ENCODE data around the gene KCNQ1.
"Not testable (repeated sequence)": the region's sequence is repeated elsewhere in the genome, so short reads cannot be mapped to it uniquely, and the experiment has no call there.

KCNQ1 gene

DNA sequence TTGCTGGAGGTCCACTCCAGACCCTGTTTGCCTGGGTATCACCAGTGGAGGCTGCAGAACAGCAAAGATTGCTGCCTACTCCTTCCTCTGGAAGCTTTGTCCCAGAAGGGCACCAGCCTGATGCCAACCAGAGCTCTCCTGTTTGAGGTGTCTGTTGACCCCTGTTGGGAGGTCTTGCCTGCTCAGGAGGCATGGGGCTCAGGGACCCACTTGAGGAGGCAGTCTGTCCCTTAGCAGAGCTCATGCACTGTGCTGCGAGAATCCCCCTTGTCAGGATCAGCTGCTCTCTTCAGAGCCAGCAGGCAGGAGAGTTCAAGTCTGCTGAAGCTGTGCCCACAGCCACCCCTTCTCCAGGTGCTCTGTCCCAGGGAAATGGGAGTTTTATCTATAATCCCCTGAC is 53.1 kb downstream of the KCNQ1 start:
- Histone ChIP-seq H3K27me3 (ENCODE audit: control insufficient read depth in 1 of 2, insufficient read depth in 1 of 2, low read length in 2 of 2) (peaks cover 0 to 13% of the 10 kb centered on the region in 2 experiments), H3K9me3 (ENCODE audit: control insufficient read depth, low read length) (peaks cover 20% of the 10 kb centered on the region)
- H3K4me2 ChIP-seq (ENCODE audit: low read length, poor library complexity, severe bottlenecking); H3K18ac ChIP-seq (ENCODE audit: low read depth in 1 of 2, low read length in 2 of 2); H2AK5ac ChIP-seq (ENCODE audit: low read length, severe bottlenecking); H2BK12ac ChIP-seq (ENCODE audit: low read length in 2 of 2); H3K14ac ChIP-seq (ENCODE audit: low read length in 2 of 2); H2BK120ac ChIP-seq (ENCODE audit: low read depth, low read length); H3K23ac ChIP-seq (ENCODE audit: low read length in 2 of 2); H4K91ac ChIP-seq (ENCODE audit: low read length); H3K4ac ChIP-seq (ENCODE audit: low read depth in 1 of 2, low read length in 2 of 2); H3K79me1 ChIP-seq (replicated peaks; ENCODE audit: low read length, poor library complexity, severe bottlenecking); H3K4me3 ChIP-seq (ENCODE audit: insufficient read depth in 1 of 2, low read depth in 1 of 2, low read length in 2 of 2); DNase-seq; H3K9ac ChIP-seq (ENCODE audit: low read length); H3K36me3 ChIP-seq (ENCODE audit: control insufficient read depth in 1 of 2, insufficient read depth in 2 of 2, low read depth in 1 of 2, low read length in 2 of 2); H2BK15ac ChIP-seq (ENCODE audit: low read depth, poor library complexity, severe bottlenecking); H4K8ac ChIP-seq (ENCODE audit: low read length); H3K4me1 ChIP-seq (ENCODE audit: control insufficient read depth, insufficient read depth, low read depth, low read length); H2BK5ac ChIP-seq (ENCODE audit: low read depth, low read length, poor library complexity, severe bottlenecking); H2AFZ ChIP-seq (ENCODE audit: low read depth, low read length); H3K27ac ChIP-seq (ENCODE audit: low read length, poor library complexity, severe bottlenecking): not testable (repeated sequence)
- 62% methylated on average over 1 of the region's 1 CpG for WGBS

DNA sequence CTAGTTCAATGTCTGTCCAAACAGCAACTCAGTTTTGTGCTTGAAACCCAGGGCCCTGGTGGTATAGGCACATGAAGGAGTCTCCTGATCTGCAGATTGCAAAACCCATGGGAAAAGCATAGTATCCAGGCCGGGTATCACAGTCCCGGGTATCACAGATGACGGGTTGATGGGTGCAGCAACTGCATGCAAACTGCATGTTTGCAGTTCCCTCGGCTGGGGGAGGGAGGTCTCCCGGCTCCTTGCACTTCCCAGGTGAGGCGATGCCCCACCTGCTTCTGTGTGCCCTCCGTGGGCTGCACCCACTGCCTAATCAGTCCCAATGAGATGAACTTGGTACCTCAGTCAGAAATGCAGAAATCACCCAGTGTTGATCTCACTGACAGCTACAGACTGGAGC is 53.9 kb downstream of the KCNQ1 start:
- Histone ChIP-seq H2BK120ac (ENCODE audit: low read depth, low read length) (no peak overlapping the region), H2BK15ac (ENCODE audit: low read depth, poor library complexity, severe bottlenecking) (no peak overlapping the region), H3K79me1 (replicated peaks; ENCODE audit: low read length, poor library complexity, severe bottlenecking) (no peaks in the 10 kb centered on the region), H3K18ac (ENCODE audit: low read depth in 1 of 2, low read length in 2 of 2) (no peak overlapping the region), H3K4ac (ENCODE audit: low read depth in 1 of 2, low read length in 2 of 2) (no peak overlapping the region), H4K8ac (ENCODE audit: low read length) (no peak overlapping the region), H2BK5ac (ENCODE audit: low read depth, low read length, poor library complexity, severe bottlenecking) (no peak overlapping the region), H2BK12ac (ENCODE audit: low read length in 2 of 2) (no peak overlapping the region), H3K14ac (ENCODE audit: low read length in 2 of 2) (no peak overlapping the region), H3K9ac (ENCODE audit: low read length) (no peak overlapping the region), H2AK5ac (ENCODE audit: low read length, severe bottlenecking) (no peak overlapping the region), H3K23ac (ENCODE audit: low read length in 2 of 2) (no peak overlapping the region), H3K4me3 (ENCODE audit: insufficient read depth in 1 of 2, low read depth in 1 of 2, low read length in 2 of 2) (no peak overlapping the region), H3K4me2 (ENCODE audit: low read length, poor library complexity, severe bottlenecking) (no peak overlapping the region), H3K9me3 (ENCODE audit: control insufficient read depth, low read length) (peaks cover 23% of the 10 kb centered on the region), H3K4me1 (ENCODE audit: control insufficient read depth, insufficient read depth, low read depth, low read length) (no peaks in the 10 kb centered on the region), H3K36me3 (ENCODE audit: control insufficient read depth in 1 of 2, insufficient read depth in 2 of 2, low read depth in 1 of 2, low read length in 2 of 2) (no peaks in the 10 kb centered on the region), H3K27ac (ENCODE audit: low read length, poor library complexity, severe bottlenecking) (no peak overlapping the region), H3K27me3 (ENCODE audit: control insufficient read depth in 1 of 2, insufficient read depth in 1 of 2, low read length in 2 of 2) (peaks cover under 1 to 13% of the 10 kb centered on the region in 2 experiments), H2AFZ (ENCODE audit: low read depth, low read length) (no peak overlapping the region), H4K91ac (ENCODE audit: low read length) (no peak overlapping the region)
- no peak for DNase-seq
- WGBS = 81% methylated on average over 7 of the region's 7 CpGs

DNA sequence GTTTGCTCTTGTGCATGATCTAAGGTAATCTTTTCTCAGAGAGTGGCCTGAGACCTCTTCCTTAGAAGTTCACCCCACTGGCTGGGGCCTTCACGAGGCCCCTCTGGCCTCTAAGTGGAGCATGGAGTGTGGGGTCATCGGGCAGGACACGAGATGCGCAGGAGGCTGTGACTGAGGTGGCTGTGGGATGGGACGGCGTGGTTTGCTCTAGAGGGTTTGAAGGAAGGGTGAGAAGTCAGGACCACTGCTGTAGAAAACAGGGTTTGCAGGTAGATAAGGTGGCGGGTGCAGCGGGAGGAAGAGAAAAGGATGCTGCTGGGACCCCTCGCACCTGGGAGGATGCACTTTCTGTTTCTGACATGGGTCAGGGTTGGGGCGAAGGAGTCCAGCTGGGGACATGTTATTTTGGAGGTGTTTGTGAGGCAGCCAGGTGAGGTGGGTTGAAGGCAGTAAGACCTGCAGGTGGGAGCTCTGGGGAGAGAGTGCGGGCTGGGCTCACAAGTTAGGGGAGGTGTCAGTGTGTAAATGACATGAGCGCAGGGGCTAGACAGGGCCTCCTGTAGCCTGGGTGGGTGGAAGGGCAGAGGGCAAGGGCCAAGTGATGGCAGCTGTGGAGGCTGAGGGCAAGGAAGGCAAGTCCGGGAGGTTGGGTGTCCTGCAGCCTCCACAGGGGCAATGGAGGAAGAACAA is 62.5 kb downstream of the KCNQ1 start:
- Histone ChIP-seq H3K27me3 (ENCODE audit: control insufficient read depth in 1 of 2, insufficient read depth in 1 of 2, low read length in 2 of 2) (peaks cover 44 to 47% of the 10 kb centered on the region in 2 experiments), H3K14ac (ENCODE audit: low read length in 2 of 2) (no peak overlapping the region), H2BK12ac (ENCODE audit: low read length in 2 of 2) (no peak overlapping the region), H3K79me1 (replicated peaks; ENCODE audit: low read length, poor library complexity, severe bottlenecking) (no peaks in the 10 kb centered on the region), H2BK5ac (ENCODE audit: low read depth, low read length, poor library complexity, severe bottlenecking) (no peak overlapping the region), H2AK5ac (ENCODE audit: low read length, severe bottlenecking) (no peak overlapping the region), H4K91ac (ENCODE audit: low read length) (no peak overlapping the region), H3K4me1 (ENCODE audit: control insufficient read depth, insufficient read depth, low read depth, low read length) (no peaks in the 10 kb centered on the region), H3K23ac (ENCODE audit: low read length in 2 of 2) (no peak overlapping the region), H3K36me3 (ENCODE audit: control insufficient read depth in 1 of 2, insufficient read depth in 2 of 2, low read depth in 1 of 2, low read length in 2 of 2) (no peaks in the 10 kb centered on the region), H3K9ac (ENCODE audit: low read length) (no peak overlapping the region), H2BK120ac (ENCODE audit: low read depth, low read length) (no peak overlapping the region), H3K27ac (ENCODE audit: low read length, poor library complexity, severe bottlenecking) (no peak overlapping the region), H3K4me3 (ENCODE audit: insufficient read depth in 1 of 2, low read depth in 1 of 2, low read length in 2 of 2) (no peak overlapping the region), H2AFZ (ENCODE audit: low read depth, low read length) (no peak overlapping the region), H3K4ac (ENCODE audit: low read depth in 1 of 2, low read length in 2 of 2) (no peak overlapping the region), H4K8ac (ENCODE audit: low read length) (no peak overlapping the region), H3K9me3 (ENCODE audit: control insufficient read depth, low read length) (peaks cover 8% of the 10 kb centered on the region), H3K4me2 (ENCODE audit: low read length, poor library complexity, severe bottlenecking) (no peak overlapping the region), H2BK15ac (ENCODE audit: low read depth, poor library complexity, severe bottlenecking) (no peak overlapping the region), H3K18ac (ENCODE audit: low read depth in 1 of 2, low read length in 2 of 2) (no peak overlapping the region)
- no peak for DNase-seq
- 89% methylated on average over 12 of the region's 13 CpGs for WGBS

DNA sequence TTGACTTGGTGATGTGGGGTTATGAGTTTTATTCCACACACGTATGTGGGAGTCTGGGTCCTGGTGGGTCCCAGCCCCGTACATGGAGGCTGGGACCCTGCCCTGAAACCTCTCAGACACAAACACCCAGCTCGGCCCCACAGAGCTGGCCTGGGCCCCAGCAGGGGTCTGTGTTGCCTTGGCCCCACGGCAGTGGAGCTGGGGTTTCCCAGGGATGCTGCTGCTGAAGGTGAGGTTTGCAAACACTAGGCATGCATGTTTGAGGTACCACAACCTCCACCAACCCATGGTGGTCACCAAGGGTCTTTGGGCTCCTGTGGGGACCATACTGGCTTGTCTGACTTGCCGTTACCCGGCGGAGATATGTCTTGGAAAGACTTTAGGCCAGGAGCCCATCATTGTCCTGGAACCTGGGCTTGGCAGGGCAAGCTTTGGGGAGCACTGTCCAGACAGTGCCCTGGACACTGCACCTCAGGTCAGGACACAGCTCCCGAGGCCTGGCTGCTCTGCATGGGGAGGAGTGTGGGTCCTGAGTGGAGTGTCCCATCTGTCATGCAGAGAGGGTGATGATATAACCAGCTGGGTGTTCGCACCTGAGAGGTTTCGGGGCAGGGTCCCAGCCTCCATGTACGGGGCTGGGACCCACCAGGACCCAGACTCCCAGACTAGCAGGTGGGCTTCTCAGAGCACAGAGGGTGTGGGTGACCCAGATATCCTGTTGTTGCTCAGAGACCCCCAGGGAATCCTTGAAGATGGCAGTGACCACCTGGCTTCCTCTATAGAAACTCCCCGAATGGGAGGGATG is 63.3 kb downstream of the KCNQ1 start:
- H2BK12ac ChIP-seq (ENCODE audit: low read length in 2 of 2) = no peak overlapping the region
- H3K4me3 ChIP-seq (ENCODE audit: insufficient read depth in 1 of 2, low read depth in 1 of 2, low read length in 2 of 2) = no peak overlapping the region
- no peak overlapping the region for H3K4ac ChIP-seq (ENCODE audit: low read depth in 1 of 2, low read length in 2 of 2)
- WGBS = 73% methylated on average over 12 of the region's 12 CpGs
- no peak overlapping the region for H2BK120ac ChIP-seq (ENCODE audit: low read depth, low read length)
- no peak overlapping the region for H4K8ac ChIP-seq (ENCODE audit: low read length)
- no peak overlapping the region for H3K14ac ChIP-seq (ENCODE audit: low read length in 2 of 2)
- H3K23ac ChIP-seq (ENCODE audit: low read length in 2 of 2) = no peak overlapping the region
- no peak overlapping the region for H2AFZ ChIP-seq (ENCODE audit: low read depth, low read length)
- H3K27ac ChIP-seq (ENCODE audit: low read length, poor library complexity, severe bottlenecking) = no peak overlapping the region
- H2AK5ac ChIP-seq (ENCODE audit: low read length, severe bottlenecking) = no peak overlapping the region
- H4K91ac ChIP-seq (ENCODE audit: low read length) = no peak overlapping the region
- peaks cover under 1% of the 10 kb centered on the region for H3K9me3 ChIP-seq (ENCODE audit: control insufficient read depth, low read length)
- no peak overlapping the region for H3K4me2 ChIP-seq (ENCODE audit: low read length, poor library complexity, severe bottlenecking)
- no peak overlapping the region for H2BK5ac ChIP-seq (ENCODE audit: low read depth, low read length, poor library complexity, severe bottlenecking)
- no peak overlapping the region for H3K9ac ChIP-seq (ENCODE audit: low read length)
- DNase-seq = no peak
- H3K27me3 ChIP-seq (ENCODE audit: control insufficient read depth in 1 of 2, insufficient read depth in 1 of 2, low read length in 2 of 2) = peaks cover 44 to 48% of the 10 kb centered on the region in 2 experiments
- H3K4me1 ChIP-seq (ENCODE audit: control insufficient read depth, insufficient read depth, low read depth, low read length) = no peaks in the 10 kb centered on the region
- H2BK15ac ChIP-seq (ENCODE audit: low read depth, poor library complexity, severe bottlenecking) = no peak overlapping the region
- no peak overlapping the region for H3K18ac ChIP-seq (ENCODE audit: low read depth in 1 of 2, low read length in 2 of 2)
- H3K79me1 ChIP-seq (replicated peaks; ENCODE audit: low read length, poor library complexity, severe bottlenecking) = no peaks in the 10 kb centered on the region
- no peaks in the 10 kb centered on the region for H3K36me3 ChIP-seq (ENCODE audit: control insufficient read depth in 1 of 2, insufficient read depth in 2 of 2, low read depth in 1 of 2, low read length in 2 of 2)

Data from mesenchymal stem cell (in vitro differentiated cells and primary cell).